ENCODE measurements around the gene DRAP1. TPM values are rescaled to one million over a fixed set of nuclear protein-coding genes. Genes with fewer than 3 reads are reported as not detected.

DRAP1 gene
- total RNA-seq, 1 experiment from 2014 or later = 419 TPM

DNA sequence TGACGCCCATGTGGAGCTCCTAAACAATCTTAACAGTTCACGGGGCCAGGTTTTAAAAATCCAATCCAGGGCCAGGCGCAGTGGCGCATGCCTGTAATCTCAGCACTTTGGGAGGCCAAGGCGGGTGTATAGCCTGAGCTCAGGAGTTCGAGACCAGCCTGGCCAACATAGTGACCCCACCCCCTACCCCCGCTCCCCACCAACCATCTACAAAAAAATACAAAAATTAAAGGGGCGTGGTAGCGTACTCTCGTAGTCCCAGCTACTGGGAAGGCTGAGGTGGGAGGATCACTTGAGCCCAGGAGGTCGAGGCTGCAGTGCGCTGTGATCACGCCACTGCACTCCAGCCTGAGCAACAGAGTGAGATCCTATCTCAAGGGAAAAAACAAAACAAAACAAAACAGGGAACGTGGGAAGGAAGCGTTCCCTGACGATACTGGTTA, 41.6 kb downstream of the DRAP1 start:
- H3K36me3 ChIP-seq = peaks cover 30% of the 10 kb centered on the region
- H3K9me3 ChIP-seq = no peaks in the 10 kb centered on the region

DNA sequence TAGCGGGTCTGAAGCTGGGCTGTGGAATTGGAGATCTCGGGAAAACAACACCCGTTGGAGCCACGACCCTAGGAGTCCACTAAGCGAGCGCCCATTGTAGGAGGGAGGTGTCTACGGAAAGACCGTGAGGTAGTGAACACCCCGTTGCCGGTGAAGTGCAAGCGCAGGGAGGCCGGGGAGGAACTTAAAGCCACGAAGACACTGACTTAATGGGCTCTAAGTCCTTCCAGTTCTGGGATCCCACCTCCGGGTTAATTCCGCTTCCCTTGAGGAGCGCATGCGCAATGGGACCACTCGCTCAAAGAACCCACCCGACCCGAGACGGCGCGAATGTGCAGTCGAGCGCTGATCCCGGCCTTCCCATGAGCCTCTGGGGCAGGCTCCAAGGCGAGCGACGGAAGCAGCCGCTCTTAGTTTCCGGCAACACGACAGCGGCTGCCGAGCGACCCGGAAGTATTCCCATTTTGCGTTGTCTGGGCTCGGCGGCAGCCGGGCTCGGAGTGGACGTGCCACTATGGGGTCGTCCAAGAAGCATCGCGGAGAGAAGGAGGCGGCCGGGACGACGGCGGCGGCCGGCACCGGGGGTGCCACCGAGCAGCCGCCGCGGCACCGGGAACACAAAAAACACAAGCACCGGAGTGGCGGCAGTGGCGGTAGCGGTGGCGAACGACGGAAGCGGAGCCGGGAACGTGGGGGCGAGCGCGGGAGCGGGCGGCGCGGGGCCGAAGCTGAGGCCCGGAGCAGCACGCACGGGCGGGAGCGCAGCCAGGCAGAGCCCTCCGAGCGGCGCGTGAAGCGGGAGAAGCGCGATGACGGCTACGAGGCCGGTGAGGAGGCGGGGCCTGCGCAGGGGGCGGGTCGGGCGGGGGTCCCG, 42.3 kb downstream of the DRAP1 start, which contains the start of gene SART1:
SART1 (plus strand) TSS at position 468 of the 874 bp plus-strand sequence; CDS start at position 515, 47 bp downstream.
- H3K9me3 ChIP-seq = no peaks in the 10 kb centered on the region
- DNase-seq = peak; percentile 98
- H3K4me3 ChIP-seq = peak within 1 kb of the TSS; percentile 87
- H3K27me3 ChIP-seq = no peaks in the 10 kb centered on the region
- peaks cover 37% of the 10 kb centered on the region for H3K36me3 ChIP-seq

More for the DNA sequence above, 41.6 kb downstream of the DRAP1 start:
- Histone ChIP-seq H3K27me3 (no peaks in the 10 kb centered on the region), H3K4me3 (peak overlapping the region; percentile 87)
- no peak for DNase-seq

DNA sequence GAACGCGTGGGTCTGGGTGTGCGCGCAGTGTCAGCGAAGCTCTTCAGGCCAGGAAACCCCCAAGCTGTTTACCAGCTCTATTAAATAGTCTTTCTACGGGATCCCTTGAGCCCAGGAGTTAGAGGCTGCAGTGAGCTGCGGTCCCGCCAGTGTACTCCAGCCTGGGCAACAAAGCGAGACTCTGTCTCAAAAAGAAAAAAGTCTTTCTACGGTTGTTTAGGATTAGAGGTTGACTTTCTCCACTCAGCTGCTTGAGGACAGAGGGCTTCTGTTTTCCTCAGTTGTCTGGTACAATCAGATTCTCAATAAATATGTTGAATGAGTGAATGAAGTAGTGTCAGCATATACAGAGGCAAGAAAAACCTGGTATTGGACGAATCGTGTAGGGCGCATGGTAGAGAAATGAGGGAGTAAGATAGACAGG, 42.9 kb downstream of the DRAP1 start:
- H3K9me3 ChIP-seq = no peaks in the 10 kb centered on the region
- no peak for DNase-seq
- H3K36me3 ChIP-seq = peaks cover 43% of the 10 kb centered on the region
- H3K27me3 ChIP-seq = no peaks in the 10 kb centered on the region
- peak overlapping the region; percentile 87 for H3K4me3 ChIP-seq

DNA sequence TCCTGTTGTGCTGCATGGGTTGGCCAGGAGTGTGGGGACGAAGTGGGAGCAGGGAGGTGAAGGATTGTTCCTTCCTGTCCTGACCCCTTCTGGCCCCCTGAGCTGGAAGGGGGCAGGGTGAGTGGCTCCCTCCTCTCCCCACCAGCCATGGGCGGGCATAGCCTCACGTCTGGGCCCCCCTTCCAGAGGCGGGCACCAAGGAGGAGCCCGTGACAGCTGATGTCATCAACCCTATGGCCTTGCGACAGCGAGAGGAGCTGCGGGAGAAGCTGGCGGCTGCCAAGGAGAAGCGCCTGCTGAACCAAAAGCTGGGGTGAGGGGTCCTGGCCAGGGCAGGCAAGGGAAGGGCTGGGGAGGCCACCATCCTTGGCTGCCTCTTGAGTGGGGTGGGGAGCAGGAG, 45.7 kb downstream of the DRAP1 start:
- no peak for DNase-seq

DNA sequence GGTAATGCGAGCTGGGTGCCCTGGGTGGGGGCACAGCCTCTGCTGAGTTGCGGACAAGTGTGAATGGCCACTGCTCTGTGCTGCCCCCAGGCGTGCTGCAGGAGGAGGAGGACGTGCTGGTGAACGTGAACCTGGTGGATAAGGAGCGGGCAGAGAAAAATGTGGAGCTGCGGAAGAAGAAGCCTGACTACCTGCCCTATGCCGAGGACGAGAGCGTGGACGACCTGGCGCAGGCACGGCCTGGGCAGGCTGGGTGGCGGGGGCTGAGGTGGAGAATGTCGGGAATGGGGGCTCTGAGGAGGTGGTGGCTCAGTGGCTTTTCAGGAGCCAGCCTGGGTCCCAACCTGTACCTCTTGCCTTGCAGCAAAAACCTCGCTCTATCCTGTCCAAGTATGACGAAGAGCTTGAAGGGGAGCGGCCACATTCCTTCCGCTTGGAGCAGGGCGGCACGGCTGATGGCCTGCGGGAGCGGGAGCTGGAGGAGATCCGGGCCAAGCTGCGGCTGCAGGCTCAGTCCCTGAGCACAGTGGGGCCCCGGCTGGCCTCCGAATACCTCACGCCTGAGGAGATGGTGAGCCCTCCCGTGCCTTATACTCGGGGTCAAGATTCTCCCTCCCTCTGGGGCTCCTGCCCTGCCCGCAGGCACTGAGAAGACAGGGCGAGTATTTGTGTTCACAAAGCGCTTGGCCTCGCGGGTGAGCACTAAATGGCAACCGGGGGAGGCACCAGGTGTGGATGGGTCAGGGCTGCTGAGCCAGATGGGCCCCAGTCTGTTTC, 46.9 kb downstream of the DRAP1 start:
- no peaks in the 10 kb centered on the region for H3K9me3 ChIP-seq
- peaks cover 60% of the 10 kb centered on the region for H3K36me3 ChIP-seq
- no peaks in the 10 kb centered on the region for H3K27me3 ChIP-seq
- DNase-seq = no peak
- no peak overlapping the region for H3K4me3 ChIP-seq

More for the DNA sequence above, 45.7 kb downstream of the DRAP1 start:
- Histone ChIP-seq H3K4me3 (no peak overlapping the region), H3K27me3 (no peaks in the 10 kb centered on the region), H3K36me3 (peaks cover 60% of the 10 kb centered on the region), H3K9me3 (no peaks in the 10 kb centered on the region)

DNA sequence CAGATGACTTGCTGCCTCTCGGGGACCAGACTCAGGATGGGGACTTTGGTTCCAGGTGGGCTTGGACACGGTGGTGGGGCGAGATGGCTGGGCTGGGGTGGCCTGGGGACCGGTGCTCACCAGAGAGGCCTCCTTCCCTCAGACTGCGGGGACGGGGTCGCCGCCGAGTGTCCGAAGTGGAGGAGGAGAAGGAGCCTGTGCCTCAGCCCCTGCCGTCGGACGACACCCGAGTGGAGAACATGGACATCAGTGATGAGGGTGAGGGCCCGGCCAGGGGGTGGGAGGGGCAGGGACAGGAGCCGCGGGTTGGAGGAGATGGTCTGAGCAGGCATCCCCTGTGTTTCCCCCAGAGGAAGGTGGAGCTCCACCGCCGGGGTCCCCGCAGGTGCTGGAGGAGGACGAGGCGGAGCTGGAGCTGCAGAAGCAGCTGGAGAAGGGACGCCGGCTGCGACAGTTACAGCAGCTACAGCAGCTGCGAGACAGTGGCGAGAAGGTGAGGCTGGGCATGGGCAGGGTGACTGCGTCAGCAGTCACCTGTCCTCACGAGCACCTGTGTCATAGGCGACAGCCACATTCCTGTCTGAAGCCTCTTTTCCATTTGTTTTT, 48.2 kb downstream of the DRAP1 start:
- DNase-seq = no peak
- no peaks in the 10 kb centered on the region for H3K9me3 ChIP-seq
- H3K4me3 ChIP-seq = no peak overlapping the region
- no peaks in the 10 kb centered on the region for H3K27me3 ChIP-seq
- peaks cover 63% of the 10 kb centered on the region for H3K36me3 ChIP-seq

DNA sequence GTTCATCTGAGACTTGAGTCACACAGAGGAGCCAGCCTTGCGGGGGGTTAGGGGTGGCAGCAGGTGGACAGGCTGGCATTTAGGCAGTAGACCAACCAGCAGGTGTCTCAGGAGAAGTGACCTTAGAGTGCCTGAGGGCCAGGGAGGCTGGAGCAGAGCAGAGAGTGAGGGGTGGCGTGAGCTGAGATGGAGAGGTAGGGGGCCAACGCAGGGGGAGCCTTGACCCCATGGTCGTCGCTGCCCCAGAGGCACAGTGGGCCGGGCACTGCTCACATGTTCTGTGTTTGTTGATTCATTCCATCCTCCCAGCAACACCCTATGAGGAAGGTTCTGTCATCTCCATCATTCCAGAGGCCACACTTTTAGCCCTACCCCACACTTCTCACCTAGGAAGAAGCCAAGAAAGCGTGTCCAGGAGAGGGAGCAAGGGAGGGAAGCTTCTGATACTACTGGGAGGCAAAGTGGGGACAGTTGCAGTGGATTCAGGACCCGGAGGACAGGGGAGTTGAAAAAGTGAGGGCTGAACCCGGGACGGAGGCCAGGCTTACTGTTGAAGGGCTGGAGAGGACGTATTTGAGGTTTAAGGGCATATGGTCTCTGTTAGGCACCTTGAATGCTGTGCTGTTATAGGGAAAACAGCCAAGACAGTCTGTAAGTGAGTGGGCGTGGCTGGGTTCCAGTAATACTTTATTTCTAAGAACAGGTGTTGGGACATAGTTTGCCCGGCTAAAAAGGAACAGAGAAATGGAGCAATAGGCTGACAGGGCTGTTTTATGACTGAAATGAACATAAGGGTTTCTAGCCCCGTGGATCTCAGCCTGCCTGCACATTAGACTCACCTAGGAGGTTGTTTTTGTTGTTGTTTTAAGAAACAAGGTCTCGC, 49.6 kb downstream of the DRAP1 start:
- no peak for DNase-seq

More for the DNA sequence above, 49.6 kb downstream of the DRAP1 start:
- Histone ChIP-seq H3K36me3 (peaks cover 58% of the 10 kb centered on the region), H3K4me3 (no peak overlapping the region), H3K27me3 (no peaks in the 10 kb centered on the region), H3K9me3 (no peaks in the 10 kb centered on the region)

Other genes with a start within 250 kb of the DRAP1 start
- 43.5 and 68.8 TPM in 2 replicates for gene KAT5, start 207.2 kb upstream of the DRAP1 start, total RNA-seq (2014; rRNA removed; shearing (Covaris generic); ENCODE audit: low replicate concordance)
- gene RNASEH2C, start 198.6 kb upstream of the DRAP1 start, total RNA-seq (2014; rRNA removed; shearing (Covaris generic); ENCODE audit: low replicate concordance) = 28.2 and 73.1 TPM in 2 replicates
- gene AP5B1, start 138.4 kb upstream of the DRAP1 start, total RNA-seq (2014; rRNA removed; shearing (Covaris generic); ENCODE audit: low replicate concordance) = 5.8 and 7.6 TPM in 2 replicates
- gene OVOL1, start 132.4 kb upstream of the DRAP1 start, total RNA-seq (2014; rRNA removed; shearing (Covaris generic); ENCODE audit: low replicate concordance) = not detected in 2 replicates
- gene SNX32, start 85.5 kb upstream of the DRAP1 start, total RNA-seq (2014; rRNA removed; shearing (Covaris generic); ENCODE audit: low replicate concordance) = 0.43 TPM in 1 of 2 replicates, not detected in the other
- 1,413 and 1,905 TPM in 2 replicates for gene CFL1, start 61.2 kb upstream of the DRAP1 start, total RNA-seq (2014; rRNA removed; shearing (Covaris generic); ENCODE audit: low replicate concordance)
- gene MUS81, start 59.0 kb upstream of the DRAP1 start, total RNA-seq (2014; rRNA removed; shearing (Covaris generic); ENCODE audit: low replicate concordance) = 25.3 and 45.3 TPM in 2 replicates
- gene EFEMP2, start 46.6 kb upstream of the DRAP1 start, total RNA-seq (2014; rRNA removed; shearing (Covaris generic); ENCODE audit: low replicate concordance) = 29.0 and 43.2 TPM in 2 replicates
- not detected in 2 replicates for gene CTSW, start 39.6 kb upstream of the DRAP1 start, total RNA-seq (2014; rRNA removed; shearing (Covaris generic); ENCODE audit: low replicate concordance)
- 105 and 106 TPM in 2 replicates for gene FIBP, start 31.0 kb upstream of the DRAP1 start, total RNA-seq (2014; rRNA removed; shearing (Covaris generic); ENCODE audit: low replicate concordance)
- 99.6 and 131 TPM in 2 replicates for gene CCDC85B, start 28.8 kb upstream of the DRAP1 start, total RNA-seq (2014; rRNA removed; shearing (Covaris generic); ENCODE audit: low replicate concordance)
- 37.3 and 54.7 TPM in 2 replicates for gene FOSL1, start 19.0 kb upstream of the DRAP1 start, total RNA-seq (2014; rRNA removed; shearing (Covaris generic); ENCODE audit: low replicate concordance)
- gene C11orf68, start 364 bp upstream of the DRAP1 start, total RNA-seq (2014; rRNA removed; shearing (Covaris generic); ENCODE audit: low replicate concordance) = 22.0 and 46.6 TPM in 2 replicates
- not detected in 2 replicates for gene TSGA10IP, start 26.1 kb downstream of the DRAP1 start, total RNA-seq (2014; rRNA removed; shearing (Covaris generic); ENCODE audit: low replicate concordance)
- 38.2 and 45.4 TPM in 2 replicates for gene SART1, start 42.3 kb downstream of the DRAP1 start, total RNA-seq (2014; rRNA removed; shearing (Covaris generic); ENCODE audit: low replicate concordance)
- gene EIF1AD, start 82.7 kb downstream of the DRAP1 start, total RNA-seq (2014; rRNA removed; shearing (Covaris generic); ENCODE audit: low replicate concordance) = 17.5 and 32.3 TPM in 2 replicates
- 329 and 468 TPM in 2 replicates for gene BANF1, start 83.1 kb downstream of the DRAP1 start, total RNA-seq (2014; rRNA removed; shearing (Covaris generic); ENCODE audit: low replicate concordance)
- not detected in 2 replicates for gene CST6, start 92.6 kb downstream of the DRAP1 start, total RNA-seq (2014; rRNA removed; shearing (Covaris generic); ENCODE audit: low replicate concordance)
- gene CATSPER1, start 107.1 kb downstream of the DRAP1 start, total RNA-seq (2014; rRNA removed; shearing (Covaris generic); ENCODE audit: low replicate concordance) = 2.4 TPM in 1 of 2 replicates, not detected in the other
- gene GAL3ST3, start 129.7 kb downstream of the DRAP1 start, total RNA-seq (2014; rRNA removed; shearing (Covaris generic); ENCODE audit: low replicate concordance) = not detected in 2 replicates
- 134 and 174 TPM in 2 replicates for gene SF3B2, start 132.9 kb downstream of the DRAP1 start, total RNA-seq (2014; rRNA removed; shearing (Covaris generic); ENCODE audit: low replicate concordance)
- gene PACS1, start 150.8 kb downstream of the DRAP1 start, total RNA-seq (2014; rRNA removed; shearing (Covaris generic); ENCODE audit: low replicate concordance) = 2.6 and 11.2 TPM in 2 replicates

Data from MG63 (cell line).